Liver (tissue), 3 donors: ENCODE data around the gene OR5AR1.

Source experiments
- GABPA ChIP-seq, 2 donors: IDR thresholded peaks in 1 of 2; conservative IDR thresholded peaks in 1 of 2; 2 replicates each; pipeline ENCODE4 v1.6.1; 2016; ENCODE audit warnings: antibody characterized with exemption in 2 of 2, mild to moderate bottlenecking in 1 of 2, moderate library complexity in 1 of 2
- HNF4A ChIP-seq, 2 donors: conservative IDR thresholded peaks; 2 replicates each; pipeline ENCODE4 v1.6.1; 2016; ENCODE audit warnings: antibody characterized with exemption in 2 of 2, mild to moderate bottlenecking in 2 of 2
- RAD21 ChIP-seq, 2 donors: IDR thresholded peaks; 2 replicates each; pipeline ENCODE4 v1.6.1; 2016; ENCODE audit warnings: antibody characterized with exemption in 2 of 2, mild to moderate bottlenecking in 2 of 2
- RXRA ChIP-seq, 2 donors: IDR thresholded peaks; 2 replicates each; pipeline ENCODE4 v1.6.1; 2017 to 2018; ENCODE audit warnings: antibody characterized with exemption in 2 of 2, mild to moderate bottlenecking in 1 of 2
- SP1 ChIP-seq: IDR thresholded peaks from 2 replicates; pipeline ENCODE4 v1.6.1; 2018; ENCODE audit warnings: antibody characterized with exemption, mild to moderate bottlenecking
- TF ChIP-seq, protein P1 (sequence below): IDR thresholded peaks from 2 replicates; pipeline ENCODE4 v1.6.1; 2016; ENCODE audit warnings: antibody characterized with exemption
- TF ChIP-seq, protein P2 (sequence below): fragments of 150-350 bp; IDR thresholded peaks from 2 replicates; pipeline ENCODE4 v1.5.1; 2017; ENCODE audit warnings: improper control_type of control experiment, low read depth, low read length; ENCODE audit not compliant: missing input control
- TF ChIP-seq, protein P3 (sequence below): IDR thresholded peaks from 2 replicates; pipeline ENCODE4 v1.6.1; 2016; ENCODE audit warnings: antibody characterized with exemption, mild to moderate bottlenecking
- TF ChIP-seq, protein P4 (sequence below): IDR thresholded peaks from 2 replicates; pipeline ENCODE4 v1.6.1; 2016; ENCODE audit warnings: antibody characterized with exemption
- donor health status: healthy.
- donor health status: healthy.

DNA sequence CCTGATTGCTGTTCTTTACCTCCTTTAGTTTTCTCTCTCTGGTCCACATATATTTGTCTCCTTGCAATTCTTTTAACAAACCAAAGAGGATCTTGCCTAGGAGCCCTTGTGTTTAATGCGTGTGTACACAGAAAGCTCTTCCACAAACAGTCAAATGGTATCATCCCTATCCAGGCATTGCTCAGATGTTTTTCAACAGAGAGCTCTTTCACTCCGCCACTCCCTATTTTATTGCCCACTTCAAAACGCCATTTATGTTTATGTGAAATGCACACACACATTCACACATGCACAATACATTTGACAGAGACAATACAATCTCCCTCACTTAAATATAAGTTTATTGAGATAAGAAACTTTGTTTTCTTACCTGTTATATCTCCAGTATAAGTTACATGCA lies 26.0 kb upstream of the OR5AR1 start:
- TF ChIP-seq HNF4A (conservative IDR thresholded peaks at IDR 0.05) (no peak), SP1 (no peak), GABPA (IDR thresholded peaks at IDR 0.05 in 1 of 2, conservative IDR thresholded peaks at IDR 0.05 in 1 of 2) (no peak), RXRA (IDR thresholded peaks at IDR 0.05) (no peak), RAD21 (IDR thresholded peaks at IDR 0.05) (no peak)
- TF ChIP-seq, protein P1, sequence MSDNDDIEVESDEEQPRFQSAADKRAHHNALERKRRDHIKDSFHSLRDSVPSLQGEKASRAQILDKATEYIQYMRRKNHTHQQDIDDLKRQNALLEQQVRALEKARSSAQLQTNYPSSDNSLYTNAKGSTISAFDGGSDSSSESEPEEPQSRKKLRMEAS, result no peak
- TF ChIP-seq, protein P2, sequence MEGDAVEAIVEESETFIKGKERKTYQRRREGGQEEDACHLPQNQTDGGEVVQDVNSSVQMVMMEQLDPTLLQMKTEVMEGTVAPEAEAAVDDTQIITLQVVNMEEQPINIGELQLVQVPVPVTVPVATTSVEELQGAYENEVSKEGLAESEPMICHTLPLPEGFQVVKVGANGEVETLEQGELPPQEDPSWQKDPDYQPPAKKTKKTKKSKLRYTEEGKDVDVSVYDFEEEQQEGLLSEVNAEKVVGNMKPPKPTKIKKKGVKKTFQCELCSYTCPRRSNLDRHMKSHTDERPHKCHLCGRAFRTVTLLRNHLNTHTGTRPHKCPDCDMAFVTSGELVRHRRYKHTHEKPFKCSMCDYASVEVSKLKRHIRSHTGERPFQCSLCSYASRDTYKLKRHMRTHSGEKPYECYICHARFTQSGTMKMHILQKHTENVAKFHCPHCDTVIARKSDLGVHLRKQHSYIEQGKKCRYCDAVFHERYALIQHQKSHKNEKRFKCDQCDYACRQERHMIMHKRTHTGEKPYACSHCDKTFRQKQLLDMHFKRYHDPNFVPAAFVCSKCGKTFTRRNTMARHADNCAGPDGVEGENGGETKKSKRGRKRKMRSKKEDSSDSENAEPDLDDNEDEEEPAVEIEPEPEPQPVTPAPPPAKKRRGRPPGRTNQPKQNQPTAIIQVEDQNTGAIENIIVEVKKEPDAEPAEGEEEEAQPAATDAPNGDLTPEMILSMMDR, result no peak
- TF ChIP-seq, protein P3, sequence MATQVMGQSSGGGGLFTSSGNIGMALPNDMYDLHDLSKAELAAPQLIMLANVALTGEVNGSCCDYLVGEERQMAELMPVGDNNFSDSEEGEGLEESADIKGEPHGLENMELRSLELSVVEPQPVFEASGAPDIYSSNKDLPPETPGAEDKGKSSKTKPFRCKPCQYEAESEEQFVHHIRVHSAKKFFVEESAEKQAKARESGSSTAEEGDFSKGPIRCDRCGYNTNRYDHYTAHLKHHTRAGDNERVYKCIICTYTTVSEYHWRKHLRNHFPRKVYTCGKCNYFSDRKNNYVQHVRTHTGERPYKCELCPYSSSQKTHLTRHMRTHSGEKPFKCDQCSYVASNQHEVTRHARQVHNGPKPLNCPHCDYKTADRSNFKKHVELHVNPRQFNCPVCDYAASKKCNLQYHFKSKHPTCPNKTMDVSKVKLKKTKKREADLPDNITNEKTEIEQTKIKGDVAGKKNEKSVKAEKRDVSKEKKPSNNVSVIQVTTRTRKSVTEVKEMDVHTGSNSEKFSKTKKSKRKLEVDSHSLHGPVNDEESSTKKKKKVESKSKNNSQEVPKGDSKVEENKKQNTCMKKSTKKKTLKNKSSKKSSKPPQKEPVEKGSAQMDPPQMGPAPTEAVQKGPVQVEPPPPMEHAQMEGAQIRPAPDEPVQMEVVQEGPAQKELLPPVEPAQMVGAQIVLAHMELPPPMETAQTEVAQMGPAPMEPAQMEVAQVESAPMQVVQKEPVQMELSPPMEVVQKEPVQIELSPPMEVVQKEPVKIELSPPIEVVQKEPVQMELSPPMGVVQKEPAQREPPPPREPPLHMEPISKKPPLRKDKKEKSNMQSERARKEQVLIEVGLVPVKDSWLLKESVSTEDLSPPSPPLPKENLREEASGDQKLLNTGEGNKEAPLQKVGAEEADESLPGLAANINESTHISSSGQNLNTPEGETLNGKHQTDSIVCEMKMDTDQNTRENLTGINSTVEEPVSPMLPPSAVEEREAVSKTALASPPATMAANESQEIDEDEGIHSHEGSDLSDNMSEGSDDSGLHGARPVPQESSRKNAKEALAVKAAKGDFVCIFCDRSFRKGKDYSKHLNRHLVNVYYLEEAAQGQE, result no peak
- TF ChIP-seq, protein P4, sequence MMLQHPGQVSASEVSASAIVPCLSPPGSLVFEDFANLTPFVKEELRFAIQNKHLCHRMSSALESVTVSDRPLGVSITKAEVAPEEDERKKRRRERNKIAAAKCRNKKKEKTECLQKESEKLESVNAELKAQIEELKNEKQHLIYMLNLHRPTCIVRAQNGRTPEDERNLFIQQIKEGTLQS, result no peak
